ENCODE data around the gene ZHX3.

ZHX3 gene

DNA sequence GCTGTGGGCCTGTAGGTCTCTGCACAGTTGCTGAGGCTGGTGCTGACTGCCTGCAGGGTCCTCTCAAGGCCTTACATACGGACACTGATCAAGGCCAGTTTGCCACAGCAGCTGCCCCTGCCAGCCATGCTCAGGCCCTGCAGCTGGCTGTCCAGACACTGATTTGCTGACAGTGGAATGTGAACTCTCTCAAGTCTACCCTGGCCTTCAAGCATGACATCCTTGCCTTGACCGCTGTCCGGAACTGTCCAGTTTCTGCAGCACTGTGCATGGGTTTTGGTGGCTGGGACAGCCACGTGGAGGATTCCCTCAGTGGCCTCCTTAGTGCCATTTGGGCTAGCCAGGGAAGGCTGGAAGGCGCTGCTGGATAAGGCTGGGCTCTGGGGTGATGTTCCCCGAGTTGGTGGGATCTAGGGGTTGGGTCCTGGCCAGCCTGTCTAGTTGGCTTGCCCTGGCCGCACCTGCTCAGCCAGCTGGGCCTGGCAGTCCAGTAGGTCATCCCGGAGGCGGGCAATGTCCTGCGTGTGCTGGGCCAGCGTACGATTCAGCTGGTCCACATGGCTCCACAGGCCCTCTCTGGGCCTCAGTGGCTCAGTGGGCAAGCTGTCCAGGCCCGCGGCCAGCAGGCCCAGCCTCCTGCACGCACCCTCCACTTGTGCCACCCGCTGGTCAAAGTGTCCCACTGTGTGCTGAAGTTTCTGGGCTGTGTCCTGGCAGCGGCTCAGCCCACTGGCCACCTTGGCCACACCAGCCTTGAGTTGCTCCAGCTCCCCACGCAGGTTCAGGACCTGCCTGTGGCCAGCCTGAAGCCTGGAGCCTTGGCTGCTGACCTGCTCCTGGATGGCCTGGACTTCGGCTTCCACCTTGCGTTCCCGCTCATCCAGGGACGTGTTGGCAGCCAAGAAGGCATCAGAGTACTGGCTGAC lies 43.6 kb upstream of the ZHX3 start:
- ChIA-PET CTCF (interaction anchor here (1.6 kb wide), 1 partner anchor 22 kb away, joined by 4 read pairs; no protein-coding TSS in a partner anchor), POLR2A (no interaction called here)
- TF ChIP-seq, protein P1, sequence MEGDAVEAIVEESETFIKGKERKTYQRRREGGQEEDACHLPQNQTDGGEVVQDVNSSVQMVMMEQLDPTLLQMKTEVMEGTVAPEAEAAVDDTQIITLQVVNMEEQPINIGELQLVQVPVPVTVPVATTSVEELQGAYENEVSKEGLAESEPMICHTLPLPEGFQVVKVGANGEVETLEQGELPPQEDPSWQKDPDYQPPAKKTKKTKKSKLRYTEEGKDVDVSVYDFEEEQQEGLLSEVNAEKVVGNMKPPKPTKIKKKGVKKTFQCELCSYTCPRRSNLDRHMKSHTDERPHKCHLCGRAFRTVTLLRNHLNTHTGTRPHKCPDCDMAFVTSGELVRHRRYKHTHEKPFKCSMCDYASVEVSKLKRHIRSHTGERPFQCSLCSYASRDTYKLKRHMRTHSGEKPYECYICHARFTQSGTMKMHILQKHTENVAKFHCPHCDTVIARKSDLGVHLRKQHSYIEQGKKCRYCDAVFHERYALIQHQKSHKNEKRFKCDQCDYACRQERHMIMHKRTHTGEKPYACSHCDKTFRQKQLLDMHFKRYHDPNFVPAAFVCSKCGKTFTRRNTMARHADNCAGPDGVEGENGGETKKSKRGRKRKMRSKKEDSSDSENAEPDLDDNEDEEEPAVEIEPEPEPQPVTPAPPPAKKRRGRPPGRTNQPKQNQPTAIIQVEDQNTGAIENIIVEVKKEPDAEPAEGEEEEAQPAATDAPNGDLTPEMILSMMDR (IDR thresholded peaks at IDR 0.05; ENCODE audit: control extremely low read depth, extremely low read depth, low read depth, missing control alignments): no peak
- DNase-seq (ENCODE audit: extremely low spot score): no peak

DNA sequence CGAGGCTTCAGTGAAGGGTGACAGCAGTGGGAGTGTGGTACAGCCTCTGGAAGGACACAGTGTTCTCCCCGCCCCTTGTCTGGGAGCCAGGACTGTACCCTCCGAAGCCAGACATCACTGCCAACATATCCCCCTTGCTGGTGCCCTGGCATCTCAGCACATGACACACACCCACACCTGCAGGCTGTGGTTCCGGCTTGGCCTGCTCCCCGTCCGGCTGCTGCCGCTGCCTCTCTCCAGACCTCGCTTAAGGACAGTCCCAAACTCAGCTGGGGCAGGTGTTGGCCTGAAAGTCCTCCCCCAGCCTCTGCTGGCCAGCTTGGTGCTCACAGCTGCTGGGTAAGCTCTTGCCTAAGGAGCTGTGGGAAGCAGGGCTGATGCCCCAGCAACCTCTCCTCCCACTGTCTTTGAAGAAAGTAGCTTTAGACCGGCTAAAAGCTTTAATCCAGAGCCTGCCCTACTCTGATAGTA lies 42.0 kb upstream of the ZHX3 start:
- no peak for DNase-seq (ENCODE audit: extremely low spot score)
- ChIA-PET POLR2A (no interaction called here), CTCF (no interaction called here)
- TF ChIP-seq, protein P1 (IDR thresholded peaks at IDR 0.05; ENCODE audit: control extremely low read depth, extremely low read depth, low read depth, missing control alignments): no peak

DNA sequence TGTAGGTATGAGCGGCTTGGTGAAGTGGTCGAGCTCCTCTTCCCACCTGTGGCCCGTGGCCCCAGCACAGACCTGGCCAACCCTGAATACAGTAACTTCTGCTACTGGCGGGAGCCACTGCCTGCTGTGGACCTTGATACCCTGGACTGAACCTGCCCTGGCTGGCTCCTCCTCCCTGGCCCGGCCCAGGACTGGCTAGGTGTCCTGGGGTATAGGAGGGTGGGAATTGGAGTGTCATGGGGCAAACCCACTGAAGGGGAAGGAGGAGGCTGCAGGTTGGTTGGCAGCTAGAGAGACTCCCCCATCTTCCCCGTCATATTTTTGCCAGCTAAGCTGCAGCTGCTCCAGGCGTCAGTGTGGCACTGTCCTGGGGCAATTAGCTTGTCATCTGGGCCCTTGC lies 41.2 kb upstream of the ZHX3 start:
- ChIA-PET CTCF (interaction anchor here (0.7 to 1.3 kb wide), 3 partner anchors 18 to 32 kb away, joined by 3 read pairs; partner anchors contain the start of gene LPIN3), POLR2A (no interaction called here)
- DNase-seq (ENCODE audit: extremely low spot score): no peak
- TF ChIP-seq, protein P1 (IDR thresholded peaks at IDR 0.05; ENCODE audit: control extremely low read depth, extremely low read depth, low read depth, missing control alignments): no peak

DNA sequence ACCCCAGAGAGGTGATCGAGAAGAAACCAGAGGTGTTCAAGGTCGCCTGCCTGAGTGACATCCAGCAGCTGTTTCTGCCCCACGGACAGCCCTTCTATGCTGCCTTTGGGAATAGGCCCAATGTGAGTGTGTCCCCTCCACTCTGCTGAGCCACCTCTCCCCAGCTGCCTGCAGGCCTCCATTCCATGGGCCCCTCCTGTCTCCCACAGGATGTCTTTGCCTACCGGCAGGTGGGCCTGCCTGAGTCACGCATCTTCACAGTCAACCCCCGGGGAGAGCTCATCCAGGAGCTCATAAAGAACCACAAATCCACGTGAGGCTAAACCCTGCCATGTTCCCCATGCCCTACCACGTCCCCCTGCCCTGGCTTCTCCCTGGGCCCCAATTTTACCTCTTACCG lies 40.7 kb upstream of the ZHX3 start:
- no peak for DNase-seq (ENCODE audit: extremely low spot score)
- ChIA-PET CTCF (interaction anchor here (0.7 to 1.3 kb wide), 3 partner anchors 17 to 32 kb away, joined by 3 read pairs; partner anchors contain the start of gene LPIN3), POLR2A (no interaction called here)
- TF ChIP-seq, protein P1 (IDR thresholded peaks at IDR 0.05; ENCODE audit: control extremely low read depth, extremely low read depth, low read depth, missing control alignments): no peak

DNA sequence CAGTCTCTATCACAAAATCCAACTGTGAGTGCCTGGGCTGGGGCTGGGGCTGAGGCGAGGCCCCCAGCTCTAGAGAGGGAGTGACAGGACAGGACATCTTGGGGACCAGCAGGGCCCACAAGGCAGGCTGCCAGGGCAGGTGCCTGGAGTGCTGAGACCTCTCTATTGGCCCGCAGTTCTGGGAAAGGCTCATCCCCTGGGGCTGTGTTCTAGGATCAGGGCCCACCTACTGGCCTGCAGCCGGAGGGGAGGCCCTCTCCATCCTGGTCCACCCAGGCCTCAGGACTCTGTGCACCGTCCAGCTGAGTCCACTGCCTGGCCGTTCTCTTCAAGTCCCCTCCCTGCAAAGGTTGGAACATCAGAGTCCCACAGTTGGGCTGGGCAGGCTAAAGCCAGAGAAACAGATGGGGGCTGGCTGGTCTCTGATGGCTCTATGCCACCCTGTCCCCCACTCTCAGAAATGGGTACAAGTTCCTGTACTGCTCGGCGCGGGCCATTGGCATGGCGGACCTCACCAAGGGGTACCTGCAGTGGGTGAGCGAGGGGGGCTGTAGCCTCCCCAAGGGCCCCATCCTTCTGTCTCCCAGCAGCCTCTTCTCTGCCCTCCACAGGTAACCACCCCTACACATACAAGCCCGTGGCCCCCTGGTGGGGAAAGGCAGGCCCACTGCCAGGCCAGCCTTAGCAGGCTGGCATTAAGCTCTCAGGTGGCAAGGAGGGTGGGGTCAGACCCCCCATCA lies 40.1 kb upstream of the ZHX3 start:
- CTCF ChIA-PET: interaction anchor here (0.9 to 1.7 kb wide), 3 partner anchors 10 to 31 kb away, joined by 3 to 5 read pairs (median 3); no protein-coding TSS in a partner anchor
- POLR2A ChIA-PET: no interaction called here
- no peak for DNase-seq (ENCODE audit: extremely low spot score)
- TF ChIP-seq, protein P1 (IDR thresholded peaks at IDR 0.05; ENCODE audit: control extremely low read depth, extremely low read depth, low read depth, missing control alignments): no peak

DNA sequence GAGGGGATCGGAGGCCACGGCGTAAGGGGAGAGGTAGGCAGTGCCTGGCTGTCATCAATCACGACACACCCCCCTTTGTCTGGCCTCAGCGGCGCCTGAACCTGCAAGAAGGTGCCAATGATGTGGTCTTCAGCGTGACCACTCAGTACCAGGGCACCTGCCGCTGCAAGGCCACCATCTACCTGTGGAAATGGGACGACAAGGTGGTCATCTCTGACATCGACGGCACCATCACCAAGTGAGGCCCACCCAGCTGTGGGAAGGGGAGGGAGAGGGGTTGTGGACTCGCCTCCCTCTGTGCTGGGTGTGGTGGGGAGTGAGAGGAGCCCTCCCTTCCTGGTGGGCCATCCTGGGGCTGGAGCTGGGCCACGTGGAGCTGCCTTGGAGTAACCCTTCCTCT lies 39.4 kb upstream of the ZHX3 start:
- ChIA-PET CTCF (interaction anchor here (1.7 kb wide), 1 partner anchor 10 kb away, joined by 5 read pairs; no protein-coding TSS in a partner anchor), POLR2A (no interaction called here)
- no peak for DNase-seq (ENCODE audit: extremely low spot score)
- TF ChIP-seq, protein P1 (IDR thresholded peaks at IDR 0.05; ENCODE audit: control extremely low read depth, extremely low read depth, low read depth, missing control alignments): no peak

Measured in GM10248 (cell line).